ENCODE measurements around the gene ARMH4.

ARMH4 gene

DNA sequence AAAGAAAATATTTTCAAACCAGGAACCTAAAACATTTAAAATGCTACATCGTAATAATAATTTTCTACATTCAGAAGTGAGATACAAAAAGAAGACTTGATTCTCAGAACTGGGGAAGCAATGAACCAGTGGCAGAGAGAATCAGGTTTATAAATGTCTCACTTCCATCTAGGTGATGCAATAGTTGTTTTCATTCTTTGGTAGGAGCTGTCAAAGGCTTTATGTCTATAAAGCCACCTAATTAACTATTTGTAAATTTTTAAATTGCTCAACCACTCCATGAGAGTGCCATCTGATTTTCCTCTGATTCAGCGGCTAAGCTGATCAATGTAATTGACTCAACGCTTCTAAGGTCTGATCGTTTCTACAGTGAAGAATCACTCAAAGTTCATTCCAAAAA lies 66.1 kb downstream of the ARMH4 start:
- DNase-seq (ENCODE audit: low read depth): no peak
- TF ChIP-seq, protein P1, sequence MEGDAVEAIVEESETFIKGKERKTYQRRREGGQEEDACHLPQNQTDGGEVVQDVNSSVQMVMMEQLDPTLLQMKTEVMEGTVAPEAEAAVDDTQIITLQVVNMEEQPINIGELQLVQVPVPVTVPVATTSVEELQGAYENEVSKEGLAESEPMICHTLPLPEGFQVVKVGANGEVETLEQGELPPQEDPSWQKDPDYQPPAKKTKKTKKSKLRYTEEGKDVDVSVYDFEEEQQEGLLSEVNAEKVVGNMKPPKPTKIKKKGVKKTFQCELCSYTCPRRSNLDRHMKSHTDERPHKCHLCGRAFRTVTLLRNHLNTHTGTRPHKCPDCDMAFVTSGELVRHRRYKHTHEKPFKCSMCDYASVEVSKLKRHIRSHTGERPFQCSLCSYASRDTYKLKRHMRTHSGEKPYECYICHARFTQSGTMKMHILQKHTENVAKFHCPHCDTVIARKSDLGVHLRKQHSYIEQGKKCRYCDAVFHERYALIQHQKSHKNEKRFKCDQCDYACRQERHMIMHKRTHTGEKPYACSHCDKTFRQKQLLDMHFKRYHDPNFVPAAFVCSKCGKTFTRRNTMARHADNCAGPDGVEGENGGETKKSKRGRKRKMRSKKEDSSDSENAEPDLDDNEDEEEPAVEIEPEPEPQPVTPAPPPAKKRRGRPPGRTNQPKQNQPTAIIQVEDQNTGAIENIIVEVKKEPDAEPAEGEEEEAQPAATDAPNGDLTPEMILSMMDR (IDR thresholded peaks at IDR 0.05; ENCODE audit: low read depth, low read length, missing control alignments): no peak
- H3K4me3 ChIP-seq (ENCODE audit: low read depth, low read length): no peak overlapping the region

DNA sequence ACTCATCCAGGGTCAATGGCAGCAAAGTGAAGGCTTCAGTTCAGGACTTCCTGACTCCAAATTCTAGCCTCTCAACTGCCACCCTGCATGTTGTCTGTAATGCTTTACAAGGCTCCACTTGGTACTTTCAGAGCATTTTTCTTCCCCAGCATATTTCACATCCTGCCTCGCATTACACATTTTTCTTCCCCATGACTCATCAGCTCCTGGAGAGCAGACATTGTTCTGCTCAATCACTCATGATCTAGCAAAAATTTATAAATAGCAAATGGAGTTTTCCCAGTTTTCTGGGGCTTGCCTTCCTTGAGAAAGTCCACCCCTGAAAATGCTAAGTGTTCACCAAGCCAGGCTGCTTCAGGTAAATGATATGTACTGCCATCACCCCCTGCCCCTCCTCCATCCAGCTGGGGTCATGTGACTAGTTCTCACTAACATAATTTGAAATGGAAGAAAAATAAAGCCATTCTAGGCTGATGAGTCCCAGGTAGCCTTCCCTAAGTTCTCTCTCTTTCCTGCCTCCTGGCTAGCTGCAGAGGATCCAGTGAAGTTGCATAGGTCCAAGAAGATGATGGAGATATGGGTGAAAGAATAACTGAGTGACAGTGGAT lies 69.4 kb downstream of the ARMH4 start:
- no peak overlapping the region for H3K4me3 ChIP-seq (ENCODE audit: low read depth, low read length)
- DNase-seq (ENCODE audit: low read depth): no peak

DNA sequence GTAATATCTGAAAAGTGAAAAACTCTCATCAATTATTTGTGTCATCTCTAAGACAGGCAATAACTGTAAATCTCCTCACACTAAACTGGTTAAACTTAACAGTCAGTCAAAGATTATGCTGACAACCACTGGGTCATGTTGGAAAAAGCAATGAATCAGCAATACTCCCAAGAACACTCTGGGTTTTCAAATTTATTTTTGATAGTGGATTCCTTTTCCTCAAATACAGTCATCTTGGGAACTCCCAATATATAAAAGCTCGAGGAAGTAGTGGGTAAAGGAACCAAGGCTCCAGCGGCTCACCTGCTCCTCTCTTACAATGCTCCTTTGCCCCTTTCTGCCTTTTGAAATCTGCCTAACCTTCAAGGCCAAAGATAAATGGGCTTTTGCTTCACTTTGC lies 70.0 kb downstream of the ARMH4 start:
- TF ChIP-seq, protein P1 (IDR thresholded peaks at IDR 0.05; ENCODE audit: low read depth, low read length, missing control alignments): no peak
- no peak for DNase-seq (ENCODE audit: low read depth)
- no peak overlapping the region for H3K4me3 ChIP-seq (ENCODE audit: low read depth, low read length)

More for the DNA sequence above, 69.4 kb downstream of the ARMH4 start:
- TF ChIP-seq, protein P1 (IDR thresholded peaks at IDR 0.05; ENCODE audit: low read depth, low read length, missing control alignments): no peak

DNA sequence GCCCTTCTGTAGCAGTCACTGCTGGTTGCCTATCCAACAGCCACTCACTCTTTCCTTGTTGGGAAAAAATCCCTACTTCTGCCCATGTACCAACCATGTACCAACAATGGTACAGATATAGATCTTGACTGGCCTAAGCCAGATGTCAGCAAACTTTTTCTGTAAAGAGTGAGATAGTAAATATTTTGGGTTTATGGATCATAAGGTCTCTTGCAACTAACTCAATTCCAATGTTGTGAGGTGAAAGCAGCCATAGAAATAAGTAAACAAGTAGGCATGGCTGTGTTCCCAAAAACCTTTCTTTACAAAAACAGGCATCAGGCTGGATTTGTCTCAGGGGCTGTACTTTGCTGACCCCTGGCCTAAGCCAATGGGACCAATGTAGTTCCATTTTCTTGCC lies 73.5 kb downstream of the ARMH4 start:
- H3K4me3 ChIP-seq (ENCODE audit: low read depth, low read length): no peak overlapping the region
- TF ChIP-seq, protein P1 (IDR thresholded peaks at IDR 0.05; ENCODE audit: low read depth, low read length, missing control alignments): no peak
- DNase-seq (ENCODE audit: low read depth): no peak

DNA sequence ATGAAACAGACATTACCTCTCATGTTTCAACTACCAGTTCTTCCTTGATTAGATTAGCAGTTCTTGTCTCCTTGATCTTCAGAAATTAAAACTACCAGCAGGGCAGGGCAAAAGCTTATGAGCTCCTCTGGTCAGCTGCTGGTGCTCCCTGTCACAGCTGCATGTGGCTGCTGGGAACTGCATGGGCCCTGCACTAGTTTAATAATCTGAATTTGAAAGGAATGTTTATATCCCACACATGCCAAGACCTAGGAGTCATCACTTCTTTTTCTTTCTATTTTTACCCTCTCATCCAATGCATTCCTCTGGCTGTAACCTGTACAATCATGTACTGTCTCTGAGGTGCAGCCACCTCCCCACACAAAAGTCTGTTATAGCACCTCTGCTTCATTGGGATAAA lies 73.9 kb downstream of the ARMH4 start:
- H3K4me3 ChIP-seq (ENCODE audit: low read depth, low read length): no peak overlapping the region
- TF ChIP-seq, protein P1 (IDR thresholded peaks at IDR 0.05; ENCODE audit: low read depth, low read length, missing control alignments): no peak
- DNase-seq (ENCODE audit: low read depth): no peak

DNA sequence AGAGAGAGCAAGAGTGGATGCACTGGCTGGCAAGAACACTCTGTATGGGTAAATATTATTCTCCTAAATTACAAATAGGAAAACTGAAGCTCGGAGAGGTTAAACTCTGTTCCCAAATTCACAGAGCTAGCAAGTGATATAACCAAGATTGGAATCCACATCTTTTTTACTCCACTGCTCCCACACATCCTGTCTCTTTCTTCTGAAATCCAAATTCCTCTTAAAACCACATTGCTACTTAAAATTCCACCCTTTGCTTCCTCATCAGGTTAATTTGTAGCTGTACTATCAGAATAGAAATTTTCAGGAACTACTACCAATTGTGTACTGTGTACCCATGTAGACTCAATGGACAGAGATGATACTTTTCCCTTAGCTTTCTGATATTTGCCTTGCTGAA lies 74.4 kb downstream of the ARMH4 start:
- H3K4me3 ChIP-seq (ENCODE audit: low read depth, low read length): no peak overlapping the region
- no peak for DNase-seq (ENCODE audit: low read depth)
- TF ChIP-seq, protein P1 (IDR thresholded peaks at IDR 0.05; ENCODE audit: low read depth, low read length, missing control alignments): no peak

DNA sequence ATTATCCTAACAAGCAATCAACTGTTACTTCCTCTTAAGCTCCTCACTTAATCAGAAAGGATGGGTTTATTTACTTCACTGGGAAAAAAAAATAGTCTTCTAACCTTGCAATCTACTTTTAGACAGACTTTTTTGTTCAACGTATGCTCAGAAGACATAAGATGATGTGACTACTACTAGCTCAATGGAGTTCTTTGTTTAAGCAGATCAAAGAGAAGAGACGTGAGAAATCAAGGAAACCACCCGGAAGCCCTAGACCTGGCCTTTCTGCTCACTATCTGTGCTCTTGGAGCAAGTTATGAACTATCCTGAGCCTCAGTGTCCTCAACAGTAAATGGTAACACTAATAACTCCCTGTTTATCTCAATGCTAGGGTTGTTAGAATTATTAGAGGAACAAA lies 78.5 kb downstream of the ARMH4 start:
- no peak for DNase-seq (ENCODE audit: low read depth)

More for the DNA sequence above, 78.5 kb downstream of the ARMH4 start:
- TF ChIP-seq, protein P1 (IDR thresholded peaks at IDR 0.05; ENCODE audit: low read depth, low read length, missing control alignments): no peak
- no peak overlapping the region for H3K4me3 ChIP-seq (ENCODE audit: low read depth, low read length)
